GM12873 (cell line): Measurements from ENCODE around the gene ZNF763.

Source experiments
- TF ChIP-seq, protein P1 (sequence below): IDR thresholded peaks from 2 replicates; pipeline ENCODE4 v1.5.1; 2012; ENCODE audit warnings: low read depth, mild to moderate bottlenecking, moderate library complexity, low read length, control low read depth; ENCODE audit not compliant: insufficient read depth; ENCODE audit errors: missing control alignments

ZNF763 gene

GRCh38 chr19:11964496-11964857, 363 bp upstream of the ZNF763 start:
- TF ChIP-seq, protein P1, sequence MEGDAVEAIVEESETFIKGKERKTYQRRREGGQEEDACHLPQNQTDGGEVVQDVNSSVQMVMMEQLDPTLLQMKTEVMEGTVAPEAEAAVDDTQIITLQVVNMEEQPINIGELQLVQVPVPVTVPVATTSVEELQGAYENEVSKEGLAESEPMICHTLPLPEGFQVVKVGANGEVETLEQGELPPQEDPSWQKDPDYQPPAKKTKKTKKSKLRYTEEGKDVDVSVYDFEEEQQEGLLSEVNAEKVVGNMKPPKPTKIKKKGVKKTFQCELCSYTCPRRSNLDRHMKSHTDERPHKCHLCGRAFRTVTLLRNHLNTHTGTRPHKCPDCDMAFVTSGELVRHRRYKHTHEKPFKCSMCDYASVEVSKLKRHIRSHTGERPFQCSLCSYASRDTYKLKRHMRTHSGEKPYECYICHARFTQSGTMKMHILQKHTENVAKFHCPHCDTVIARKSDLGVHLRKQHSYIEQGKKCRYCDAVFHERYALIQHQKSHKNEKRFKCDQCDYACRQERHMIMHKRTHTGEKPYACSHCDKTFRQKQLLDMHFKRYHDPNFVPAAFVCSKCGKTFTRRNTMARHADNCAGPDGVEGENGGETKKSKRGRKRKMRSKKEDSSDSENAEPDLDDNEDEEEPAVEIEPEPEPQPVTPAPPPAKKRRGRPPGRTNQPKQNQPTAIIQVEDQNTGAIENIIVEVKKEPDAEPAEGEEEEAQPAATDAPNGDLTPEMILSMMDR, result peak; percentile 21

GRCh38 chr19:11970174-11970573, 5.3 kb downstream of the ZNF763 start:
- TF ChIP-seq, protein P1, result no peak

DNA sequence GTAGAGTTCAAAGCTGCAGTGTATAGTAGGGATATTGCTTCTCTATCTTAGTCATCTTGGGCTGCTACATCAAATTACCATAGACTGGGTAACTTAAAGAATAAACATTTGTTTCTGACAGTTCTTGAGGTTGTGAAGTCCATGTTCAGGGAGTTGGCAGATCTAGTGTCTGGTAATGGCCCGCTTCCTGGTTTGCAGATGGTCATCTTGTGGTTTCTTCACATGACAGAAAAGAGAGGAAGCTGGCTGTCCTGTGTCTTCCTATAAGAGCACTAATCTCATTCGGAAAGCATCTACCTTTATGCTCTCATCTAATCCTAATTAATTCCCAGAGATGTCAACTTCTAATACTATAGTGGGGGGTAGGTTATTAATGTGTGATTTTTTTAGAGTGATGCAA, 6.2 kb downstream of the ZNF763 start:
- TF ChIP-seq, protein P1, result no peak

- TF ChIP-seq, protein P1, result no peak
These were observed 8.4 kb downstream of the ZNF763 start for GRCh38 chr19:11973019-11973810.

DNA sequence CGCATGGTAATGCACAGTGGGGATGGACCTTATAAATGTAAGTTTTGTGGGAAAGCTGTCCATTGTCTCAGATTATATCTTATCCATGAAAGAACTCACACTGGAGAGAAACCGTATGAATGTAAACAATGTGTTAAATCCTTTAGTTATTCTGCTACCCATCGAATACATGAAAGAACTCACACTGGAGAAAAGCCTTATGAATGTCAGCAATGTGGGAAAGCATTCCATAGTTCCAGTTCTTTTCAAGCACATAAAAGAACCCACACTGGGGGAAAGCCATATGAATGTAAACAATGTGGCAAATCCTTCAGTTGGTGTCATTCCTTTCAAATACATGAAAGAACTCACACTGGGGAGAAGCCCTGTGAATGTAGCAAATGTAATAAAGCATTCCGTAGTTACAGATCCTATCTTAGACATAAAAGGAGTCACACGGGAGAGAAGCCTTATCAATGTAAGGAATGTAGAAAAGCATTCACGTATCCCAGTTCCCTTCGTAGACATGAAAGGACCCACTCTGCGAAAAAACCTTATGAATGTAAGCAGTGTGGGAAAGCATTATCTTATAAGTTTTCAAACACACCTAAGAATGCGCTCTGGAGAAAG, 13.8 kb downstream of the ZNF763 start:
- TF ChIP-seq, protein P1, result no peak

GRCh38 chr19:11979527-11979926, 14.7 kb downstream of the ZNF763 start:
- TF ChIP-seq, protein P1, result no peak

DNA sequence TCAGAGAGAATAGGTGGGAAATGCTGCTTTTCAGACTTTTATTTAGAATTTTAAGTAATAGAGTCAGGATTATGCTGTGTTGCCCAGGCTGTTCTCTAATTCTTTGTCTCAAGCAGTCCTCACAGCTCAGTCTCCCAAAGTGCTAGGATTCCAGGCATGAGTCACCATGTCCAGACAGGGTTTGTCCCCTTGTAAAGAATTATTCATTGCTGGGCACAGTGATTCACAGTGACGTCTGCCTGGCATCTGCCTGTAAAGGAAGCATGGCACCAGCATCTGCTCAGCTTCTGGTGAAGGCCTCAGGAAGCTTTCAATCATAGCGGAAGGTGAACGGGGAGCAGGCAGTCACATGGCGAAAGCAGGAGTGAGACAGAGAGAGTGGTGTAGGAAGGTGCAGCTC, 17.7 kb downstream of the ZNF763 start:
- TF ChIP-seq, protein P1, result no peak
